IPS-NIHi11 (cell line): ENCODE results near the gene SPON1.

ENCODE experiments used
- DNase-seq: peaks from one replicate; pipeline ENCODE4 v3.0.0; 2012; ENCODE audit warnings: mixed read lengths, low spot score

The SPON1 gene

DNA sequence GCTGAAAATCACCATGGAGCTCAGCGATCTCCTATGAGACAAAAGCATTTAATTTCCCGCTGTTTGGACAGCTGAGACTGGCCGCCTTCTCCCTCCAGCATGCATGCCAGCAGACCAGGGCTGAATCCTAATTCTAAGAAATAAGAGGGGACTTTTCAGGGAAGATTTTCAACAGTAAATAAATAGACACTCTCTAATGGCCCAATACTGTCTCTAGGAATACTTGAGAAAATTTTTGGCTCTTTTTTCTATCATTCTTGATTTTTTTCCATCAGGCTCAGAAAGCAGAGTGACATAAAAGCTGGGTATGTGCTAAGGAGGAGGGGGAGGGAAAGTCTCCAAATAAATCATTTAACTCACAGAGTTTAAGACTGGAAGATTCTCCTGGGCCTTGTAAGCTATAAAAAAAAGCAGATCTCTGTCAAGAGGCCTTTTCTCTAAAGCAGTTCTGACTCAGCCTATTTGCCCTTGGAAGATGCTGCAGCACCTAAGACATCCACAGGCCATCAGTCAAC is 17.6 kb upstream of the SPON1 start:
- DNase-seq, result no peak

DNA sequence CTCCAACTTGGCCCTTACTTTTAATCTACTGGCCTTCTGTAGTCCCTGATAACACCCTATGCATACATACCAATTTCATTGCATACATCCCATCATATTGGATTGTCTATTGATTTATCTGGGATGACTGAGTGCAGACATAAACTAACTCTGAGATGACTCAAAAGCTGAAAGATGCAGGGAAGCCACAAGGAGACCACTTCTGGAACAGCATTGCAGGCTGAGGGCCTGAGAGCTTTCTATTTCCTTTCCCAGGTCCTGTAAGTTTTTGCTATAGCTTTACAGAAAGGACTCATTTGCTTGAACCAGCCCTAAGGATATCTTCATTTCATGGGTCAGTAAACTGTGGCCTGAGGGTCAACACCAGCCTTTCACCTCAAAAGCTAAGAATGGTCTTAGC is 15.1 kb upstream of the SPON1 start:
- no peak for DNase-seq

DNA sequence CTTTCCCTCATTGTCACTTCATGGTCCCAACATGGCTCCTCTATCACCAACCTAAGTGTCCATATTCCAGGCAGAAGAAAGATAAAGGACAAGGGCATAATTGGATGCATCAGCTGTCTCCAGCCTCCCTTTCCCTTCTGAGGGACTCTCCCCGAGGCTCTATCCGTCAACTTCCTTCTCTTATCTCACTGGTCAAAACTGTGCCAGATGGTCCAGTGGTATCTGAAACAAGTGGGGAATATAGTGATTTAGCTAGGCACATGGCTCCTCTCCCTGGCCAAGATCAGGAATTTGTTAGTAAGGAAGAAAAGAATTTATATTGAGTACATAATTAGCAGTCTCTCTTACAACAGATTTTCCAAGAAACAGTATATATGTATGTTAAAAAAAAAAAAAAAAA is 12.6 kb upstream of the SPON1 start:
- DNase-seq, result no peak

DNA sequence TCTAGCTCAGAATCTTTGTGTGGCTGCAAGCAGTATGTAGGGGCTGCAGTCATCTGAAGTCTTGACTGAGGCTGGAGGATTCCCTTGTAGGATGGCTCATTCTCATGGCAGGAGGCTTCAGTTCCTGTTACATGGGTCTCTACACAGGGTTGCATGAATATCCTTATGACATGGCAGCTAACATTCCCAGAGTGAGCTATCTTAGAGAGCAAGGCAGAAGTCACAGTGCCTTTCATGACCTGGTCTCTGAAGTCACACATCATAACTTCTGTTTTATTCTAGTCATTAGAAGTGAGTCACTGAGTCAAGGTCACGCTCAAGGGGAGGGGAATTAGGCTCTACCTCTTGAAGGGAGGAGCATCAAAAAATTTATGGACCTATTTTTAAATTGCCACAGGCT is 10.3 kb upstream of the SPON1 start:
- DNase-seq, result no peak

DNA sequence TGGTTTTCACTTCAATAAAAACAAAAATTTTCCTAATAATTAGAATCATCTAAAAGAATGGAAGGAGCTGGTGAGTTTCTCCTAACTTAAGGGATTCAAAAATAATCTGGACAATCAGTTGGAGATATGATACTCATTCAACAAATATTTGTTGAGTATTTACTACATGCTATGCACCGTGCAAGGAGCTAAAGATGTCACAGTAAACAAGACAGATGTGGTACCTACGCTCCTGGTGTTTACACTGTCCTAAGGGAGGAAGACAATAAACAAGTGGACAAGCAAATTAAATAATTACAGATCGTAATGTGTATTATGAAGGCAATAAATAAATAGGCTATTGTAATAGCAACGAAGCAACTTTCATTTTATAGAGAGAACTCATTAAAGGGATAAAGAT is 9.9 kb upstream of the SPON1 start:
- no peak for DNase-seq

DNA sequence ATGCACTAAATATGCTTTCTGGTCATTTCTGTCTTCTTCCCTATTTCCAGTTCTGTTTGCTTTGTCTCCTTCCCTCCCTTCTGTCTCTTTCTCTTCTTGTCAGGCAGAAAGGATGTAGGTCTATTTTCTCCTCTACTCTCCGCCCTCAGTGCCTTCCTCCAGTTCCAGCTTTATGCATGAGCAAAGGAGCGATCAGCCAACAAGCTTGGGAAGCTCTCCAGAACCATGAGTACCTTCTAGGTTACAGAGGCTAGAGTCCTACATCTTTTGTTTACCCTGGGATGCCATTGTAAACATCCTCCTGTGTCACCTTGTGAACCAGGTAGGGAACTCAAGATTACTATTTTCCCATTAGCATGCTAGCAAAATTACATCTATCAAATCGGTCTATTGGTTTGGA is 7.9 kb upstream of the SPON1 start:
- no peak for DNase-seq

DNA sequence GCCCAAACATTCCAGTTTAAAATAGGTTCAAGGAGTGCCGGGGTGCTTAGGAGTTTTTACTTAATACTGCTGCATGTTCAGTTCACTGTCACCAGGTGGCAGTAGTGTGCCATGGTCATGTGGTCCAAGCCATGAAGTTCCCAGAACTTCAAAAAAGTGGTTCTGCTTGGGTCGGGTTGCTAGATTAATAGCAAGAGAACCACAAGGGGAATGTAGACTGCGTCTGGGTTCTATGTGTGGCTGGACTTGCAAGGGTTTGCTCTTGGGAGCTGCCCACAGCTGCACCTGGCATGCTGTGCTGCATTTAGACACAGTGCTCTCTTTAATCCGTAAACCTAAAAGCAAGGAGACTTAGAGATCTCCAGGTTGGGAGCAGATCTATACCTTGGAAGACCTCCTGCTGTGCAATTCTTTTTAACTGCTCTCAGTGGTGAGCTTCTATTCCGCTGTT is 6.5 kb upstream of the SPON1 start:
- peak; percentile 63 for DNase-seq

DNA sequence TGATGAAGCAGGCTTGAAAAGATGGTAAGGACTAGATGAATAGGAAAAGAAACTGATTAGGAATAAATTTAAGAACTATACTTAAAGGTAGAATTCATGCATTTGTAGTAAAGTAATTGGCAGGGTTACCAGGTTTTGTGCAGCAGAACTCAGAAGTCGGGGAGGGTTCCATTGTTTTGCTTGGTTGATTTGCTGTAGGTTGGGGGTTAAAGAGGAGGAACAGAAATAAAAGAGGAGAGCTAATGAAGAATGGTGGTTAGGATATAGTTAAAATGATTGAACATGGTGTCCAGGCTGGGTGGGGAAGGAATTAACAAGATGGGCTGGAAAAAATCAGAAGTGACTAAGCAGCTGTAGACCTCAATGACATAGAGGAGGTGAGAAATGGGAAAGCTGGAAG is 5.5 kb upstream of the SPON1 start:
- DNase-seq, result no peak

DNA sequence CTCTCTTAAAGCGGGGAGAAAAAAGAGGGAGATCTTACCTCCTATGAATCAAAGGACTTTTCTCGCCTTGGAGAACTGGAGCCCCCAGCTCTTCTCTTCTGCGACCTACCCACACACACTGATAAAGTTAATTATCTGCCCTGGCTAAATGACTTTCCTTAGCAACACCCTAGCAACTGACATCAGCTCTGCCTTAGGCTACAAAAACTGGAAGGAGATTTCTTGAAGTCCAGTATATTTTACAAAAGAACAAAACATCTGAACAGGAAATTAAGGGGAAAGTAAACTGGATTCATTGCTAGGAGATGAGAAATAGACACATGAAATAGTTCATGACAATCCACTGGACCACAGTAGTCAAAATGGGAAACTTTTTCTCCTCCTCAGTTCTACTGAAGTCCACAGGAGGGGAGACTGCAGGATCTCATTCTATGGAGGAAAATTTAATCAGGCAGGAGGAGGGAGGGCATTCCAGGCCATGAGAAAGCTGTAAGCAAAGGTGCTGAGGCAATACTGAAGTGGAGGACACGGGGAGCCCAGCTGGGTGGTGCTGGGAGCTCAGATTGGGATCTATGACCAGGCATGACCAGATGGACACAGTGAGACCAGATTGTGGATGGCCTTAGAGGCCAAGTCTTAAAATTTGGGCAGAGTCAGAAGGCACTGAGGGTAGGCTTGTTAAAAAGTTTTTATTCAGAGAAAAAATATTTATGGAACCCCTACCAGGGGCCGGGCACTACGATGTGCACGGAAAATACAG is 3.7 kb upstream of the SPON1 start:
- no peak for DNase-seq

DNA sequence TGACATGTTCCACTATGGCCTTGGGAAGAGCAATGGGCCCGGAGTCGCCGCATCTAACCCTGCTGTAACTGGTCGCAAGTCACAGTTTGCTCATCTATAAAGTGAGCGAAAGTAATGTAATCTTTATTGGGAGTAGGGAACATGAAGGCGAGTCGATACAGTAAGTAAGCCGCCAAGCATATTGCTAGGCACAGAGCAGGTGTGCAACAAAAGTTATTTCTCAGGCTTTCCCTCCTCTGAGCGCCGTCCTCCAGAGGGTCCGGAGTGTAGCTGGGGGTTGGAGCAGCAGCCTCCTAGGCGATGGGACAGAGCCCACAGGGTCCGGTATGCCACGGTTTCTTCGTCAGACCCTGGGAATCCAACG is 343 bp upstream of the SPON1 start:
- no peak for DNase-seq

DNA sequence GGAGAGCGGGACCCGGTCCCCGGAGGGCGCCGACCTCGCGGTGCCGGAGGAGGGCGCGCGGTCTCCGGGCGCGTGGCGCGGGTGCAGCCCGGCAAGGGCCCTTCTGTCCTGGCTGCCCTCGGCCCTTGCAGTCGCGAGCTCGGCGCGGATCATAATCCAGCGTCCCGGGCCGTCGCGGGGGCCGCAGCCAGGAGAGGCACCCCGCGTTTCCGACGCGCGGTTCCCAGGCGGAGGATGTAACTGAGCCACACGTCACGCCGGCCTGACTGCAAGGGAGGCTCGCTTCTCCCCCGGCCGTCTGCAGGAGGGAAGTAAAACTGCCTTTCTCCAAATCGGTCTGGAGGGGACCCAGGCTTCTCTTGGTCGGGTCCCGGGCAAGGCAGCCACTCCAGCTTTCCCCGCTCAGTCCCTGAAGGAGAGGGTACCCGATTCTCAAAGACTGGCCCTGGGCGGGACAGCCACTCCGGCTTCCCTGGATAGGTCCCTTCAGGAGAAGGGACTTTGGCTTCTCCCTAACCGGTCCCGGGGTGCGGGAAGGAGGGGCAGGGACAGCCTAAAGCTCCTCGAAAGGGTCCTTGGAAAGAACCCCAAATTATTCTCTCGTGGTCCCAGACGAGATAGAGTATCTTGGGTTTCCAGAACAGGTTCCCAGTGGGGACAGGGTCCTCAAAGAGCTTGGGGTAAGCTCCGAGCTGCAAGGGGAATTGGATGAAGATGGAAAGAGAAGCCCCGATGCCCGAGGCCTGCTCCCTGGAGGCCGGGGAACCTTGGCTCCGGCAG is 836 bp downstream of the SPON1 start:
- peak; percentile 56 for DNase-seq

DNA sequence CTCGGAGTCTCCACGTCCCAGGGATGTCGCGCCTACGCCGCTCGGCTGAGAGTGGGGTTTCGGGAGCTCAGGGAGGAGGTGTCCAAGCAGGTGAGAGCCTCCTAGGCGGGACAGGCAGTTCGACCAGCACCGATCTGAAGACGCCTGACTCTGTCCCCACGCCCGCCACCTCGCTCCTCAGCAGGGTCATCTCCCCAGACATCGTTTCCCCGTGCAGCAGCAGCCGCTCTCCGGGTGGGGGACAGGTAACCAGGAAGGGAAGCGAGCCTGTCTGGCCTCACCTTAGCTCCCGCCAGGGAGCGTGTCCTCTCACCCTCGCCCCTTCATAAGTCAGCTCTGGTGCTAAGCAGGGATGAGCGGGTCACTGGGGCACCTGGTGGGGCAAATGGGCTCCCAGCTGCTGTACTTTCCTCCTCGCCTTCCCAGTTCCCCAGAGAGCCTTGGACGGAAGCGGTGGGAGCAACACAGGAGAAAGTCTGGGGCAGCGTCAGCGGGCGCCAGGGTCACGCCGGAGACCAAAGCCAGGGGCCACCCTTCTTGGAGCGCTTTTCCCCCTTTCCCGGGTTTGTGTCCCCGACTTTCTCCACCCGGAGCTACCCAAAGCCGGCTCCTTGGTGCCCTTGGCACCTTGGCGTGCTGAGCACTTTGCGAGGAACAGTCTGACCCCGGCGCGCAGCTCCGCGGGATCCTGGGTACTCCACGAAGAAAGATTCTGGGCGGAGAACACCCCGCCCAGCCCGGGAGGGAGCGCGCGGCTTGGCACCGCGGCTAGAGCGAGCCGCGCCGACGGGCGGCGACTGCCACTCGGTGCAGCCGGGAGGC is 1.6 kb downstream of the SPON1 start:
- peak; percentile 61 for DNase-seq

DNA sequence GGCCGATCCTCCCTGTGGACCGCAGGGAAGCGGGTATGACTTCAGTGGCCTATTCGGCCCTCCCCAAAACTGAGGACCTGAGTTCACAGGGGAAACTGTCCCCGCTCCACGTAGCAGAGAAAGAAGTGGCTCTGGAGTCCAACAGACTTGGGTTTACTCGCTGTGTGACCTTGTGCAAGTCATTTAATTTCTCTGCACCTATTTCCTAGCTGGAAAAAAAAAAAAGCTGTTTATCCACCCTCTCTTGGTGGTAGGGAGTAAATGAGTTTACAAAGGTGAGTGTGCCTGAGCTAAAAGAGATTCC is 2.2 kb downstream of the SPON1 start:
- DNase-seq, result no peak

DNA sequence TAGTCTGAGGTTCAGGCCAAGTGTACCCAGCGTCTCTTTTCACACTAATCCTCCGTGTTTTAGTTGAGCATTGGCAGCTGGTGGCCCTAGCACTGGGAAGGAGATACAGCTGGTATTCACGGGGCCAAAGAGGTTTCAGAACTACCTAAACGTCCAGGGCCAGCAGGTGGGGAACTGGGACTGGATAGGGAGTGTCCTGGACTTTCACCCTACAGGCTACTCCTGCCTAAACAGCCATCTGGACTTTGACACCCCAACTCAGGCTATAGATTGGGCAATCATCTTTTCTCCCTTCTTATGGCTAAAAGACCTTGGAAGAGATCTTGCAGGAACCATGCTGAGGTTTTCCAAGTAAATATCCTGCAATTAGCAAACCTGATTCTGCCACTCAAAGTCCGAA is 2.8 kb downstream of the SPON1 start:
- peak; percentile 40 for DNase-seq

DNA sequence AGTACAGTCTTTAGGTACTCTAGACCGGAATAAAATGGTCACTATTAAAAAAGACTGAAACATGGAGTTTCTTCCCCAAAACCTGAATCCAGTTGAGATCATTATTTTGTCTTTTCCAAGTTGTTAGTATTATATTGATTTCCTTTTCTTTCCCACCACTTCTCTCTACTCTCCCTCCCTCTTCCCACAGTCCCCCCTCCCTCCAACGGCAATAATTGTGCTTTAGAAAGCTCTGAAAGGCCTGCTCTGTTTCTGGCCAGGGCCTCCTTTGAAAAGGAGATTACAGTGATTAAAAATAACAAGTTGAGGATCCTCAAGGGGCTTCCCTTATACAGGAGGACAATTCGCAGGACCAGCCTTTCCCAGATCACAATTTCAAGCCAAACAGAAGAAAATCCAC is 3.5 kb downstream of the SPON1 start:
- DNase-seq, result no peak

DNA sequence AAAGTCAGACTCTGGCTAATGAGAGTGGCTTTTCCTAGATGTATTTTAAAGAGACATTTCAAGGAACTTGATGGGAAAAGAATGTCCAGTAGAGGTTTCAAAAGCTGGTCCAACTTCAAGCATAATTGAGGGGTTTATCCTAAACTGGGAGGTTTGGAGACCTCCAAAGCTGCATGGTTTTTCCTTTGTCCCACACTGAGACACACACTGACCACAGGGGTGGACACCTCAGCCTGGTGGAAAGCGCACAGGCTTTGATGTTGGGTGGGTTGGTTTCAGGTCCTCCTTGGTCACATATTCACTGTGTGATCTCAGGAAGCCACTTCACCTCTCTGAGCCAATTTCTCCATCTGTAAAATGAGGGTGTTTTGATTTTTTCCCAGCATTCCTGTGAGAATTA is 4.0 kb downstream of the SPON1 start:
- DNase-seq, result no peak

DNA sequence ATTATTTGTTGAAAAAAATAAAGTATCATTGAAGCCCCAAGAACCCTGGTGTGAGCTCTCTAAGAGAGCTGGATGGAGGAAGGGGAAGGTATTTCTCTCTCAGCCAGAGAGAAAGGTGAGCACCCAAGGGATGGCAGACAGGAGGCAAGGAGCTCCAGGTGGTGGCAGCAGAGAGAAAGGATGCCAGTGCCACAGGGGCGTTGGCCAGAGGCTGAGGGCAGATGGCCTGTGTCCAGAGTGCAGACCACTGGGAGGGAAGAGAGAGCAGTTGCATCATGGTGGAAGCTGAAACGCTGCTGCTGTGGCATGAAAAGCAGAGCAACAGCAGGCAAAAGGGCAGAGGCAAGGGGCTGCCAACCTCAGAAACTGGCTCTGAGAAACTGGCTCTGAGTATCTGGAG is 8.5 kb downstream of the SPON1 start:
- peak; percentile 47 for DNase-seq

DNA sequence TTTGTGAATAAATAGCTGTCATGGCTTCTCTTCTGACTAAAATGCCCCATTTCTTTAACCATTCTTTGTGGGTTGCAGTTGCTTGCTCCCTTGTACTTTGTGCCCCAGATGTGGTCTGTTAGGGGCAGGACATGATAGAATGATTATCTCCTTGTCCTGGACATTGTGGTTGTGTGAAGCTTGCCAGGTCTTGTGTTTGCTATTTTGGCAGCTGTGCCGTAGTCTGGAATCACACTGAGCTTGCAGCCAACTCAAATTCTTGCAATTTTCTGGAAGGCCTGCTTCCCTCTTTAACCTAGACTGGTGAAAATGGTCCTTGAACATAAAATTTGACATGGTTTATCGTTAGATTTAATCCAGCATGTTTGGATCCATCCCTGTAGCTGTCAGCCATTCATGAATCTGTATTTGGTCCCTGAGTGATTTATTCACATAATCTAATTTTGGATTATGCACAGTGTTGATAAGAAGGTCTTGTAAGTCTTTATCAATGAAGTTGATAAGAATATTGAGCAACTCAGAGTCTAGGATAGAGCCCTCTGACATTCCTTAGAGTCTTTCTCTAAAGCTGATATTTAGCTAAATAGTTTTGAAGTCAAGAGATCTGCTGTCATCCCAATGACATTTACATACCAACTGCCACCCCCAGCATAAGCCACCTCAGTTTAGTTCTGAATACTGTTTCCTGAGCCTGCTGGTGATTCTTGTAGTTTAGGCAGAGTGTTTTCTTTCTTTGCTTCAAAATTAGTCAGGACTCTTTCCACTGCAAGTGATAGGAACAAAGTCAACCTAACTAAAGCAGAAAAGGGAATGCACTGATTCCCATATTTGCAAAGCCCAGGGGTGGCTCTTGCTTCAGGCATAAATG is 9.8 kb downstream of the SPON1 start:
- no peak for DNase-seq

DNA sequence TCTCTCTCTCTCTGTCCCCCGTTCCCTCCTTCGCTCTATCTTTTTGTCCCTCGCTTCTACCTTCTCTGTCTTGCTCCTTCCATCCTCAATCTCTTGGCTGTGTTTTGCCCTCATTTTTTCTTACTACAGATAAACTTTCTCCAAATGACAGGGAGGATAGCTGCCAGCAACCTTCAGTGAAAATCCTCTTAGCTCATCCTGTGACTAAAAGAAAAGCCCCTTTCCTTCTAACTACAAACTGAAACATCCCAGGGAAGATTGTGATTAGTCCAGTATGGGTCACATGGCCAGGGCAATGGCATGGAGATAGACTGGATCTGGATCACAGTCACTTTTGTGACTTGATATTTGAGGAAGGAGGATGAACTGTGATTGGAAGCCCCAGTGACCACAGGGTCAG is 10.4 kb downstream of the SPON1 start:
- DNase-seq, result no peak

DNA sequence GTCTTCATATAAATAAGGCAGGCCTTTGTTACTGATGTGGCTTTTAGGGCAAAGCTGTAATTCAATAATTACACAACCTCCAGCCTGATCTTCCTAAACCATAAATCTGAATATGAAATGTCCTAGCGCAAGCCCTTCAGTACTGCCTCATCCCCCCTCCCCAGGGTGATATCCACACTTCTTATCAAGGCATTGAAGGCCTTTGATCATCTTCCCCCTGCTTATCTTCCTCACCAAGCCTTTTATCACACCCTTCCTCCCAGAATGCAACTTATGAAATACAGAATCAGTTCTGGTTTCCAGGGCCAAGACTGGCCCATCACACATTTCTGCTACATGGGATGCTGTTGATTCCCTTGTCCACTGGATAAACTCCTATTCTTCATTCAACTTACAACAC is 12.1 kb downstream of the SPON1 start:
- no peak for DNase-seq

DNA sequence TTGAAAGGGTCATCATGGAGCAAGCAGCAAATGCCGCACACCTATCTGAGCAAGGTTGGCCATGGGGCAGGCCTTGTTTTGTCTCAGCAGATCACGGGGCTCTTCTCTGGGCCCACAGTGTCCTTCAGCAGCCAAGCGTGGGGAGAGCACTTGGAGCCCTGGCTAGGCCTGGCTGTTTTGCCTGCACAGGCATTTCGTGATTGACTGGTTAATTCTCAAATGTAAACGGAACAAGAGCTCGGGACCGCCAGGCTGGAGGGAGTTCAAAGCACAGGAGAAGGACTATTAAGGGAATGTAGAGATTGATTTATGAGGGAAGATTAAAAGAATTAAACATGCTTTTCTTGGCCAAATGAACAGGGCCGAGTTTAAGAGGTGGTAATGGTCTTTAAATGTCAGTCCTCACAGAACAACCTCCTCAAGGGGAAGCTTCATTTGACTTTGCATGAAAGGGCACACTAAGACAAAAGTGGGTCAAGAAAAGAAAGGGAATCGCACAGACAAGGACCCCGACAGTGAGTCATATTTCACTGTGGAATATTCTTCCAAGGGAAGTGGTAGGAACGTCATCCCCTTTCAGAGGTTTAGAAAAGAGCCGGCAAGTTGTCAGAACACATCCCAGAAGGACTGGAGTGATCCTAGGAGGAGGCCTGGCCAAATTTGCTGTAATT is 20.7 kb downstream of the SPON1 start:
- DNase-seq, result no peak
